Peyer's patch (tissue), 4 donors: Measurements from ENCODE around the gene DLK1.

Experiments
- CTCF ChIP-seq, 6 experiments: fragments of 450-650 bp in 4 of 6; fragments of 200-600 bp in 2 of 6; sonication (generic) in 1 of 6; IDR thresholded peaks; one replicate each; pipeline ENCODE4 v1.5.1; 2017 to 2019; ENCODE audit warnings: antibody characterized with exemption in 6 of 6, mild to moderate bottlenecking in 3 of 6, moderate library complexity in 1 of 6
- POLR2A ChIP-seq, 2 donors: fragments of 450-650 bp; IDR thresholded peaks; one replicate each; pipeline ENCODE4 v1.5.1; 2017; ENCODE audit warnings: antibody characterized with exemption in 2 of 2, mild to moderate bottlenecking in 2 of 2, moderate library complexity in 2 of 2

- no peak for TF ChIP-seq CTCF (IDR thresholded peaks at IDR 0.05)
- no peak for TF ChIP-seq POLR2A (IDR thresholded peaks at IDR 0.05)
Observed at GRCh38 chr14:100736269-100737180, 9.8 kb downstream of the DLK1 start.
